WTC11 (cell line): ENCODE results near the gene CCNQ. TPM values are rescaled to one million over a fixed set of nuclear protein-coding genes. Genes with fewer than 3 reads are reported as not detected.

Source experiments
- ATAC-seq: fragments of 200-7000 bp; cut with Tn5 transposase; 2 replicates; pipeline ENCODE4 v1.10.0; 2021; ENCODE audit warnings: mild to moderate bottlenecking, moderate library complexity
- CTCF ChIA-PET: fragments of 300-600 bp; sonication (Branson Sonifier 250); formaldehyde crosslinking; loops from one replicate; lab custom pipeline; 2021; ENCODE audit warnings: antibody characterized with exemption; lab: Charles Lee
- POLR2A ChIA-PET: fragments of 350-600 bp; sonication (Branson Sonifier 250); formaldehyde crosslinking; loops from one replicate; lab custom pipeline; 2021; ENCODE audit warnings: antibody characterized with exemption; lab: Charles Lee
- DNase-seq: peaks from one replicate; pipeline ENCODE4 v3.0.0; 2021; ENCODE audit warnings: low spot score
- H3K27ac Mint-ChIP-seq: 2 replicates; pipeline ENCODE4 v1.8.0; 2021; ENCODE audit warnings: mixed read lengths
- H3K27me3 Mint-ChIP-seq: 2 replicates; pipeline ENCODE4 v1.8.0; 2021; ENCODE audit warnings: low read depth, mild to moderate bottlenecking, moderate library complexity, mixed read lengths
- H3K36me3 Mint-ChIP-seq: 2 replicates; pipeline ENCODE4 v1.8.0; 2021; ENCODE audit warnings: mixed read lengths
- H3K4me1 Mint-ChIP-seq: 2 replicates; pipeline ENCODE4 v1.8.0; 2022; ENCODE audit warnings: mixed read lengths
- H3K4me3 Mint-ChIP-seq: 2 replicates; pipeline ENCODE4 v1.8.0; 2021; ENCODE audit warnings: mild to moderate bottlenecking, moderate library complexity, mixed read lengths
- H3K9me3 Mint-ChIP-seq: 2 replicates; pipeline ENCODE4 v1.8.0; 2021; ENCODE audit warnings: mixed read lengths
- ATF1 ChIP-seq: sonication (generic); formaldehyde crosslinking; IDR thresholded peaks from 2 replicates; pipeline ENCODE4 v1.8.1; 2023; ENCODE audit warnings: mild to moderate bottlenecking, moderate library complexity, missing genetic modification reagents
- ATF6 ChIP-seq: sonication (generic); formaldehyde crosslinking; IDR thresholded peaks from 2 replicates; pipeline ENCODE4 v1.8.1; 2023; ENCODE audit warnings: mild to moderate bottlenecking, missing genetic modification reagents
- CBFB ChIP-seq: sonication (generic); formaldehyde crosslinking; IDR thresholded peaks from 2 replicates; pipeline ENCODE4 v1.8.1; 2022; ENCODE audit warnings: mild to moderate bottlenecking, low read depth, missing genetic modification reagents
- ELF4 ChIP-seq: sonication (generic); formaldehyde crosslinking; IDR thresholded peaks from 2 replicates; pipeline ENCODE4 v1.8.1; 2022; ENCODE audit warnings: low read depth, mild to moderate bottlenecking, moderate library complexity, missing genetic modification reagents
- FOXJ3 ChIP-seq: sonication (generic); formaldehyde crosslinking; IDR thresholded peaks from 2 replicates; pipeline ENCODE4 v1.9.0; 2021; ENCODE audit warnings: missing genetic modification reagents, mild to moderate bottlenecking, borderline replicate concordance
- FOXK1 ChIP-seq: sonication (generic); formaldehyde crosslinking; IDR thresholded peaks from 2 replicates; pipeline ENCODE4 v1.8.0; 2022; ENCODE audit warnings: mild to moderate bottlenecking, moderate library complexity, missing genetic modification reagents
- GABPB1 ChIP-seq: sonication (generic); formaldehyde crosslinking; IDR thresholded peaks from 2 replicates; pipeline ENCODE4 v1.8.1; 2023; ENCODE audit warnings: mild to moderate bottlenecking, missing genetic modification reagents
- GTF2I ChIP-seq: fragments of 250-450 bp; sonication (Bioruptor Pico); conservative IDR thresholded peaks from 2 replicates; pipeline ENCODE4 v1.4.0; 2021; ENCODE audit warnings: mild to moderate bottlenecking
- HMGA2 ChIP-seq: fragments of 250-450 bp; sonication (Bioruptor Pico); IDR thresholded peaks from 2 replicates; pipeline ENCODE4 v1.4.0; 2021; ENCODE audit warnings: mild to moderate bottlenecking, moderate library complexity
- IRF2 ChIP-seq: sonication (generic); formaldehyde crosslinking; IDR thresholded peaks from 2 replicates; pipeline ENCODE4 v1.8.0; 2022; ENCODE audit warnings: low read depth, missing genetic modification reagents, borderline replicate concordance
- MLX ChIP-seq: sonication (generic); formaldehyde crosslinking; IDR thresholded peaks from 2 replicates; pipeline ENCODE4 v1.8.1; 2023; ENCODE audit warnings: mild to moderate bottlenecking, missing genetic modification reagents, moderate library complexity
- NR2C2 ChIP-seq: sonication (generic); formaldehyde crosslinking; IDR thresholded peaks from 2 replicates; pipeline ENCODE4 v1.8.0; 2022; ENCODE audit warnings: mild to moderate bottlenecking, missing genetic modification reagents
- RELA ChIP-seq: sonication (generic); formaldehyde crosslinking; IDR thresholded peaks from 2 replicates; pipeline ENCODE4 v1.8.1; 2022; ENCODE audit warnings: missing genetic modification reagents, mild to moderate bottlenecking, borderline replicate concordance
- SMAD3 ChIP-seq: sonication (generic); formaldehyde crosslinking; IDR thresholded peaks from 2 replicates; pipeline ENCODE4 v1.8.0; 2022; ENCODE audit warnings: missing genetic modification reagents, mild to moderate bottlenecking, borderline replicate concordance
- USF2 ChIP-seq: sonication (generic); formaldehyde crosslinking; IDR thresholded peaks from 2 replicates; pipeline ENCODE4 v1.8.1; 2023; ENCODE audit warnings: mild to moderate bottlenecking, missing genetic modification reagents, moderate library complexity
- ZNF121 ChIP-seq: sonication (generic); formaldehyde crosslinking; IDR thresholded peaks from 2 replicates; pipeline ENCODE4 v1.8.0; 2023; ENCODE audit warnings: missing genetic modification reagents
- ZNF138 ChIP-seq: sonication (generic); formaldehyde crosslinking; conservative IDR thresholded peaks from 2 replicates; pipeline ENCODE4 v1.8.1; 2022; ENCODE audit warnings: mild to moderate bottlenecking, moderate library complexity, missing genetic modification reagents
- ZNF317 ChIP-seq: sonication (generic); formaldehyde crosslinking; IDR thresholded peaks from 2 replicates; pipeline ENCODE4 v1.8.1; 2023; ENCODE audit warnings: low read depth, mild to moderate bottlenecking, moderate library complexity, missing genetic modification reagents, borderline replicate concordance
- total RNA-seq: library from RNA; stranded (reverse); gene quantifications from 3 replicates; pipeline ENCODE4 v1.2.3, GENCODE V29; 2021
- TF ChIP-seq, protein P1 (sequence below): sonication (generic); formaldehyde crosslinking; IDR thresholded peaks from 2 replicates; pipeline ENCODE4 v1.8.1; 2022; ENCODE audit warnings: missing genetic modification reagents, borderline replicate concordance
- TF ChIP-seq, protein P2 (sequence below): sonication (generic); formaldehyde crosslinking; conservative IDR thresholded peaks from 2 replicates; pipeline ENCODE4 v1.8.1; 2022; ENCODE audit warnings: mild to moderate bottlenecking, missing genetic modification reagents
- TF ChIP-seq, protein P3 (sequence below): fragments of 250-450 bp; sonication (Bioruptor Pico); IDR thresholded peaks from 2 replicates; pipeline ENCODE4 v1.8.0; 2021; ENCODE audit warnings: mild to moderate bottlenecking

Gene CCNQ
- total RNA-seq, 1 experiment from 2014 or later, result 17.4 TPM

DNA sequence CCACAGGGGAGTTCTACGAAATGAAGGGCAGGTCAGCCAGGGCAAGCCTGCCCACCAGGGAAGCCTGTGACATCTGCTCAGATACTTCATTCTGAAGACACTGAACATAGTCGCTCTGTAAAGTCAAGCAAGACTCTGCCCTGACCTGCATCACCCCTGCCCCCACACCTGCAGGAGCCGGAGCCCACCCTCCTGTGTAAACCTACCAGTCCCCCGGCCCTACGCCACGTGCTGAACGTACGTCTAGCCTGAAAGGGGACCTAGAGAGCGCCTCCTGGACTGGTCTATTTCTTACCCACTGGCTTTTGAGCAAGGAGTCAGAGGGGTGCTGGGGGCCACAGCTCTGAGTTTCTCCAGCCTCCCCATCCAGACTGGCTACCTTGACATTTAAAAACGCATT is 11.6 kb downstream of the CCNQ start:
- no peak for ATAC-seq
- Mint-ChIP-seq H3K9me3 (no peaks in the 10 kb centered on the region), H3K27ac (no peak overlapping the region), H3K27me3 (no peaks in the 10 kb centered on the region), H3K4me3 (no peak overlapping the region), H3K36me3 (peaks cover 5% of the 10 kb centered on the region; the same call in 1 of the 2 replicates), H3K4me1 (no peaks in the 10 kb centered on the region)
- DNase-seq, result no peak
- CTCF ChIA-PET, result no interaction called here
- POLR2A ChIA-PET, result no interaction called here
- TF ChIP-seq RELA (no peak), ZNF138 (CRISPR knock-in tag) (no peak), ZNF317 (CRISPR knock-in tag) (no peak), ZNF121 (CRISPR knock-in tag) (no peak), IRF2 (CRISPR knock-in tag) (no peak), FOXJ3 (CRISPR knock-in tag) (no peak), MLX (CRISPR knock-in tag) (no peak), GABPB1 (CRISPR knock-in tag) (no peak), ATF6 (CRISPR knock-in tag) (no peak), ATF1 (CRISPR knock-in tag) (no peak), GTF2I (CRISPR knock-in tag) (no peak), SMAD3 (CRISPR knock-in tag) (no peak), NR2C2 (CRISPR knock-in tag) (no peak)
- TF ChIP-seq, protein P1, sequence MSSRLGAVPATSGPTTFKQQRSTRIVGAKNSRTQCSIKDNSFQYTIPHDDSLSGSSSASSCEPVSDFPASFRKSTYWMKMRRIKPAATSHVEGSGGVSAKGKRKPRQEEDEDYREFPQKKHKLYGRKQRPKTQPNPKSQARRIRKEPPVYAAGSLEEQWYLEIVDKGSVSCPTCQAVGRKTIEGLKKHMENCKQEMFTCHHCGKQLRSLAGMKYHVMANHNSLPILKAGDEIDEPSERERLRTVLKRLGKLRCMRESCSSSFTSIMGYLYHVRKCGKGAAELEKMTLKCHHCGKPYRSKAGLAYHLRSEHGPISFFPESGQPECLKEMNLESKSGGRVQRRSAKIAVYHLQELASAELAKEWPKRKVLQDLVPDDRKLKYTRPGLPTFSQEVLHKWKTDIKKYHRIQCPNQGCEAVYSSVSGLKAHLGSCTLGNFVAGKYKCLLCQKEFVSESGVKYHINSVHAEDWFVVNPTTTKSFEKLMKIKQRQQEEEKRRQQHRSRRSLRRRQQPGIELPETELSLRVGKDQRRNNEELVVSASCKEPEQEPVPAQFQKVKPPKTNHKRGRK, result no peak

DNA sequence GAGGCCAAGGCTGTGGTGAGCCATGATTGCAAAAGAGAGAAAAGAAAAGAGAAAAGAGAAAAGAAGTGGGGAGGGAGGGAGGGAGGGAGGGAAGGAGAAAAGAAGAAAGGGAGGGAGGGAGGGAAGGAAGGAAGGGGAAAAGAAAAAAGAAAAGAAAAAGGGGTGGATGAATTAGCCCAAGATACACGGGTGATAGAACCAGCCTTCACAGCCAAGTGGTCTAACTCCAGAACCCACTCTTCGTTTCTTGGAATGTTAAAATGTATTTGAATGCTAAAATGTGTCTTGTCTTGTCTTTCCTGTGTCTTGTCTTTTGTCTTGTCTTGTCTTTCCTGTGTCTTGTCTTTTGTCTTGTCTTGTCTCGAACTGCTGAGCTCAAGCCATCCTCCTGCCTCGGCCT is 13.1 kb downstream of the CCNQ start:
- 0 out of 2 replicates have a peak, but pooled peaks cover 3% of the 10 kb centered on the region for H3K4me1 Mint-ChIP-seq
- no peak for ATAC-seq
- H3K36me3 Mint-ChIP-seq, result peaks cover 5% of the 10 kb centered on the region; the same call in 1 of the 2 replicates
- H3K4me3 Mint-ChIP-seq, result no peak overlapping the region
- no peaks in the 10 kb centered on the region for H3K27me3 Mint-ChIP-seq
- CTCF ChIA-PET, result no interaction called here
- no peaks in the 10 kb centered on the region for H3K9me3 Mint-ChIP-seq
- POLR2A ChIA-PET, result no interaction called here
- no peak for DNase-seq
- TF ChIP-seq, protein P2, sequence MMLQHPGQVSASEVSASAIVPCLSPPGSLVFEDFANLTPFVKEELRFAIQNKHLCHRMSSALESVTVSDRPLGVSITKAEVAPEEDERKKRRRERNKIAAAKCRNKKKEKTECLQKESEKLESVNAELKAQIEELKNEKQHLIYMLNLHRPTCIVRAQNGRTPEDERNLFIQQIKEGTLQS (CRISPR knock-in tag), result no peak
- TF ChIP-seq HMGA2 (CRISPR knock-in tag) (no peak), CBFB (CRISPR knock-in tag) (no peak), FOXK1 (CRISPR knock-in tag) (no peak), USF2 (CRISPR knock-in tag) (no peak), ELF4 (CRISPR knock-in tag) (no peak)
- TF ChIP-seq, protein P3, sequence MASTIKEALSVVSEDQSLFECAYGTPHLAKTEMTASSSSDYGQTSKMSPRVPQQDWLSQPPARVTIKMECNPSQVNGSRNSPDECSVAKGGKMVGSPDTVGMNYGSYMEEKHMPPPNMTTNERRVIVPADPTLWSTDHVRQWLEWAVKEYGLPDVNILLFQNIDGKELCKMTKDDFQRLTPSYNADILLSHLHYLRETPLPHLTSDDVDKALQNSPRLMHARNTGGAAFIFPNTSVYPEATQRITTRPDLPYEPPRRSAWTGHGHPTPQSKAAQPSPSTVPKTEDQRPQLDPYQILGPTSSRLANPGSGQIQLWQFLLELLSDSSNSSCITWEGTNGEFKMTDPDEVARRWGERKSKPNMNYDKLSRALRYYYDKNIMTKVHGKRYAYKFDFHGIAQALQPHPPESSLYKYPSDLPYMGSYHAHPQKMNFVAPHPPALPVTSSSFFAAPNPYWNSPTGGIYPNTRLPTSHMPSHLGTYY (CRISPR knock-in tag), result no peak
- H3K27ac Mint-ChIP-seq, result no peak overlapping the region
